ENCODE results near the gene TMEM52.

Gene TMEM52

GRCh38 chr1:1914101-1914970 is 4.7 kb downstream of the TMEM52 start:
- DNase-seq: no peak

DNA sequence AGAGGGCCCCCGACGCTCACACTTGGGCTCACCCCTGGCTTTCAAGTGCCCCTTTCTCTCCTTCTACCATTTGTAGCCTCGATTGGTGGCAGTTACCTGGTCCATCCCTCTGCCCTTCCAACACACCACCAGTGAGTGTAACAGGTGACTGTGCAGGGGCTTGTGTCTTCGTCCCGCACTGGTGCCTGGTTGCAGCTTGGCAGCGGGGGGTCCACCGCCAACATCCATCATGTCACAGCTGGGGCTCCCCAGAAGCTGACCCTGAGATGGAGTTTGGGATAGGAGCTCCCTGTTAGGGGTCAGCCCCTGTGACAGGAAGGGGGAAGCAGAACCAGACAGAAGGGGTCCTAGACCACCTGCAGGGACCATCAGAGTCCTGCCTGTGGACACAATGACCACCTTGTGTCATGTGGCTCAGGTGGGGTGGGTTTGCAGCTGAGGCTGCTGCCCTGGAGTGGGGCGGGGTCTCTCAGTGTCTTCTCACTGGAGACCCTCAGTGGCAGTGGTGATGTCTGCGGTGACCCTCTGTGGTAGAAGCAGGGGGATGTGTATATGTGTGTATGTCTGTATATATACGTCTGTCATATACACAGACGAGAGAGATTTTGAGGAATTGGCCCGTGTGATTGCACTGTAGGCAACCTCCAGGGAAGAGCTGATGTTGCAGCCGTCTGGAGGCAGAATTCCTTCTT is 7.6 kb downstream of the TMEM52 start:
- no peak for DNase-seq

DNA sequence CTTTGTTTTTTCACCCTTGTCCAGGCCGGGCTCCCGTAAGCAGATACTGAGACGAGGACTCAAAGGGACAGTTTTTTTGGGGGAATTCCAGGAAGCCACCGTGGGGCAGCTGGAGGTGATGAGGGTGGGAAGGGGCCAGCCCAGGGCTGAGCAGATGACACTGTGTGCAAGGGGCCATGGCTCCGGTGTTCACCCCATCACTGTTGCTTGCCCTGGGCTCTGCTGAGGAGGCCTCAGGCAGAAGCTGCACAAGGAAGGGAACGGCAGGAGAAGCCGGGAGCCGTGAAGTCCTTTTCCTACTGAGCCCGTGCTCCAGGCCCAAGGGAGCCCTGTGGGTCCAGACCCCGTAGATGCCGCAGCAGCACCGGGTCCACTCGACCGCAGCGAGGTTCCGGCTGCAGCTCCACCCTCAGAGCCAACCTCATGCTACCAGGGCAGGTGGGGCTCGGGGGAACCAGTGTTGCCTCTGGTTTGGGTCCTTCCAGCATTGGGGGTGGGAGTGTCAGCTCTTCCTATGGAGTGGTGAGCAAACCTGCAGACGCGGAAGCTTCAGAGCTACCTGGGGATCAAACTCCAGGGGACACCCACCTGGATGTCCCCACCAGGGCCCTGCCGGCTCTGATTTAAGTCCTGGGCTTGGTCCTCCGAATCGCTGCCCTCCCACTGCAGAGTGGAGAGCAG is 8.3 kb downstream of the TMEM52 start:
- no peak for DNase-seq

DNA sequence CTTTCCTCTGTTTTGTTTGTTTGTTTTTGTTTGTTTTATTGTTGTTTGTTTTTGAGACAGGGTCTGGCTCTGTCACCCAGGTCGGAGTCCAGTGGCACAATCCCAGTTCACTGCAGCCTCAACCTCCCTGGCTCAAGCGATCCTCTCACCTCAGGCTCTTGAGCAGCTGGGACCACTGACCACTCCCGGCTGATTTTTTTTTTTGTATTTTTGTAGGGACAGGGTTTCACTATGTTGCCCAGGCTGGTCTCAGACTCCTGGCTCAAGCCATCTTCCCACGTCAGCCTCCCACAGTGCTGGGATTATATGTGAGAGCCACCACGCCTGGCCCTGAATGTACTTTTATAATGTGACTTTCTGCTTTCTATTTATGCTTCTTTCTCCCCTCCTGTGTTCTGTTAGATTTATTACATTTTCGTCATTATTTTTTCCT is 9.0 kb downstream of the TMEM52 start:
- DNase-seq: no peak

DNA sequence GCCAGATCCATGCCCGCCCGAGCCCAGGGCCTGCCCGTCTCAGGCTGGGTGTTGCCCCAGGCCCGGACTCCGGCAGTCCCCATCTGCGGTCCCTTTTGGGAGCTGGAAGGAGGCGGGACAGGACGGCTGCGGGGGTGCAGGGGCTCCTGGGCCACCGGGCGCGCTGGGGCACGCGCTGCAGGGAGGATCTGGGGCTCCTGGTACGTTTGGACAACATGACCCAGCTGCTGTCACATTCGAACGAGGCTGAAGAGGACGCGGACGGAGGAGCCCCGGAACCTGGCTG is 10.6 kb downstream of the TMEM52 start:
- DNase-seq: no peak

DNA sequence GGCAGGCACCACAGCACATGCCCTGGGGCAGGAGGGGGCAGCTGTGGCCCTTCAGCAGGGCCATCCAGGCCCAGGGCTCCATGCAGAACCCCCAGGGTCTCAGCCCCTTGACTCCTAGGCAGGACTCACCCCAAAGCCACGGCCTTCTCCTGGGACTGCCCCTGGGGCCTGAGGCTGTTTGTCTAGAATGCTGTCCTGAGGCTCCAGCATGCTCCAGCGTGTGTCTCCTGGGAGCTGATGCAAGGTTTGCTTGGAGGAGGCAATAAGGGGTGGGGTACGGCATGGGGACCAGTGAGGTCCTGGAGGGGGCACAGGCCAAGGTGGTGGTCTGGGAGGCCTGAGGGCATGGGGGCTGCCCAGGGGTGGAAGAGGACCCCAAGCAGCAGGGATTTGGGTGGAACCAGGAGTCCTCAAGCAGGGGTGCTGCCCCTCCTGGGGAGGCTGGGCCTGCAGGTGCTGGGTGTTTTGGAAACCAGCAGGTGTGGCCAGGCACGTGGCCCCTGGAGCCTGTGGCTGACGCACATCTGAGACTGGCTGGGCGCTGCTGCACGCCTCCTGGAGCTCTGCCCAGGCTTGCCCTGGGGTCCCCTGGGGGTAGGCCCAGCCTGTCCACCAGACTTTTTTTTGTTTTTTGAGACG is 11.9 kb downstream of the TMEM52 start:
- DNase-seq: no peak

DNA sequence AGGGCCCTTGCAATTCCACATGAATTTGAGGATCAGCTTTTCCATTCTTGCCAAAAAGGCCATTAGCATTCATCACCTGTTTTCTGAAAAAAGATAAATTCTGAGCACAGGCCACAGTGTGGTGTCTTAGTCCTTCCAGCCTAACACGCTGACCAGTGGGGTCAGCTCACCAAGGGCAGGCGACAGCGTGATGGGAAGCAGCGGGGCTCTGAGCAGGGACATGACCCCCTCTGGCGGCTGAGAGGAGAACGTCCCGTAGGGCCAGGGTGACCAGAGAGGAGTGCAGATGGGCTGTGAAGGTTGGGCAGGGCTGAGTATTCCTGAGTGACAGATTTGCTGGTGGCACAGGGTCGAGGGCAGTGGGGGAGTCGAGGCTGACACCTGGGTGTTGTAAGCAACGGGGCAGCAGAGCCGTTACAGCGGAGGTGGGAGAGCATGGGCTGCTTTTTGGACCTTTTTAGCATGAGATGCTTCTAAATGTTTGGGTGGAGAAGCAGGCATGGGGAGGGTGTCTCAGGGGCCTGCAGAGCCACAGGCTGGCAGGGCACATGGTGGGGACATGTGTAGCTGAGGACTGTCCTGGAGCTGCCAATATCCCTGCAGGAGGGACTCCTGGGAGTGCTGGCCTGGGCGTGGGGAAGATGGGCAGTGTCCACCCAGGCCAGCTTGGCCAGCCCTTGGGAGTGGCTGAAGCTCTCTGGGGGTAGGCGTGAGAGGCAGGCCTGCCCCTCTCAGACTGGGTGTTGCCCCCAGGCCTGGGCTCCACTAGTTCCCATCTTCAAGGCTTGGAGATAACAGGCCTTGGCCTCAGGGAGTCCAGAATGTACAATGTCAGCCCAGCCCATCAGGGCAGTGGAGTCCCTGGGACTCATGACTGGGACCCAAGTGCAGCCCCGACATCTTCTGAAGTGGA is 12.6 kb downstream of the TMEM52 start:
- peak; percentile 55 to 63 for DNase-seq

DNA sequence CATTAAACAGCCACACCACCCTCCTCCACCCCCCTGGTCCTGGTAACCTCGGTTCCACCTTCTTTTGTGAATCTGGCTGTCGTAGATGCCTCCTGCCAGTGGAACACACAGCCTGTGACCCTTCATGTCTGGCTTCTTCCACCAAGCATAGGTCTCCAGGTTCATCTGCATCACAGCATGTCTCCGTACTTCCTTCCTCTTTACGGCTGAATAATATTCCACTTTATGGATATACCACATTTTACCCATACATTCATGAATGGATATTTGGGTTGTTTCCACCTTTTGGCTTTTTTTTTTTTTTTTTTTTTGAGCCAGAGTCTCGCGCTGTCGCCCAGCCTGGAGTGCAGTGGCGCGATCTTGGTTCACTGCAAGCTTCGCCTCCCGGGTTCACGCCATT is 15.9 kb downstream of the TMEM52 start:
- DNase-seq: no peak

- no peak for DNase-seq
Measured at GRCh38 chr1:1901641-1902294, 17.3 kb downstream of the TMEM52 start.

- no peak for DNase-seq
Measured at GRCh38 chr1:1900883-1901640, 18.0 kb downstream of the TMEM52 start.

DNA sequence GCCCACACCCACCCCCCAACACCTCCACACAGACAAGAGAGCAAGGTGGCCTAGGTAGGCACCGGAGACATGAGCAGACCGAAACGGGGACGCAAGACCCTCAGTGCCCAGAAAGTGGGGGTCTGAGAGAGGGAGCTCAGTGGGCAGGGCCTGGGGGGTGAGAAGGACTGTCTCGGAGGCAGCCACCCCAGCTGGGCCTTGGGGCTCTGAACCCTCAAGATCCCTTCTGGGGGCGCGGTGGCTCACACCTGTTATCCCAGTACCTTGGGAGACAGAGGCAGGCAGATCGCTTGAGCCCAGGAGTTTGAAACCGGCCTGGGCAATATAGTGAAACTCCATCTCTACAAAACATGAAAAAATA is 19.1 kb downstream of the TMEM52 start:
- DNase-seq: no peak

- no peak for DNase-seq
Measured at GRCh38 chr1:1899266-1899966, 19.7 kb downstream of the TMEM52 start.

GRCh38 chr1:1898246-1898933 is 20.7 kb downstream of the TMEM52 start:
- DNase-seq: no peak

GRCh38 chr1:1895456-1896336 is 23.4 kb downstream of the TMEM52 start:
- DNase-seq: no peak

DNA sequence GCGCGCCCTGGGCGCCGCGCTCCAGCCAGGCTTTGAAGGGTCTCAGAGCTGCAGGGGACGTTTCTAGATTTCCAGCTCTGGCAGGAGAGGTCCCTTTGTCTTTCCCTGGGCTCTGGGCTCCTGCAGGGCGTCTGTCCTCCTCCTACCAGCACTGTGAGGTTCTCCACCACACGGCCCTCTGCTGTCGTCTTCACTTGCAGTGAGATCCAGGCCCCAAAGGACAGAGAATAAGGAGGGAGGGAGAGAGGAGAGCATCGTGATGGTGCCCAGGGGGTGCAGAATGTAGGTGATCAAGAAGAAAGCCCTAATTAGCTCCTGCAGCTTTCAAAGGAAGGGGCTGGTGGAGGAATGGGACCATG is 24.0 kb downstream of the TMEM52 start:
- no peak for DNase-seq

DNA sequence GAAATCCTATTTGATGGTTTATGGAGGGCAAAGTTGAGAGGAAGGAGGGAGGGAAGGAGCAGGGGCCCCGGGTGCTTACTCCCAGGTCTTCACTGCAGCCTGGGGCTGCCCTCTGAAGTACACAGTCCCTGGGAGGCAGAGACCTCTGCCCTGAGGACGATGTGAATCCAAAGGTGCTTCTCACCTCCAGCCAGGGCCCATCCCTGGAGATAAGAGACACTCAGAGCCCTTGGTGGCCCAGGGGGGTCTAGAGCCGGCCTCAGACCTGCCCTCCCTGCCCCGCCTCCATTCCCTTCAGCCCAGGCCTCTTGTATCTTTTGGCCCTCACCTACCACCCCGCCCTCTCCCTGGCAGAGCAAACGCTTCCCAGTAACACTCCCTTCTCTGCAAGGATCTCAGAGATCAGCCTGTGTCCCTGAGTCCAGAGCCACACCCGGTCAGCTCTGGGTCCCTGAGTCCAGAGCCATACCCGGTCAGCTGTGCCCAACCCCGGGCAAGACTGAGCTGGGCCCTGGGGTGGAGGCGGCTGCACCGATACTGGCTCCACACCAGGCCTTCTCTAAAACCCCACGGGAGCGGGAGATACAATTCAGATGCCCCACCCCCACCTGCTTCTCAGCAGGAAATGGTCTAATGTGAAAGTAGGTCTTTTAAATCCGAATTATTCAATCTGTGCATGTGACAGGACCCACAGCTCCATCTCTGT is 24.6 kb downstream of the TMEM52 start:
- DNase-seq: no peak

DNA sequence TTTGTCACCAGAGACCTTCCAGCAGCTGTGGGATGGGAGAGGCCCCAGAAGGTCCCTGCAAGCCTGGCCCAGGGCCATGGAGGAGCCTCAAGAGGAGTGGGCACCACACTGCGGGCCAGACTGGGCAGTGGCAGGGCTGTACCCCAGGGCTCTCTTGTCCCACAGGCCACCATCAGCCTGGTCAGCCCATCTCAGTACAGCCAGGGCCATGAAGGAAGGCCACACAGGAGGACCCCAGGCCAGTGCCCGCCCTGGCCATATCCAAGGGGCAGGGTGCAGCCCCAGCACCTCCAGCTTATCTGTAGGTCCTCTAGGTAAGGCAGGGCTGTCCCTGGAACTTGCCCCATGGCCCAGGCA is 25.1 kb downstream of the TMEM52 start:
- no peak for DNase-seq

- no peak for DNase-seq
Measured at GRCh38 chr1:1893291-1893985, 25.6 kb downstream of the TMEM52 start.
